A549 treated with dexamethasone at 1 μM for 4 hours (cell line): ENCODE measurements around the gene SPTBN4. TPM values are rescaled to one million over a fixed set of nuclear protein-coding genes. Genes with fewer than 3 reads are reported as not detected.

Experiments
- total RNA-seq: library from RNA; stranded (reverse); fragments of 200-300 nt; extraction: Qiagen RNA extraction; gene quantifications from 5 replicates; pipeline ENCODE4 v1.2.3, GENCODE V29; 2022

Gene SPTBN4
- 0.41 to 0.73 TPM (median 0.66 TPM) in 5 replicates for total RNA-seq

GRCh38 chr19:40466985-40467734 is at the start of gene SPTBN4:
Gene SPTBN4 (plus strand): TSS chr19:40467001. CDS start chr19:40472622, 5,621 bp downstream.

GRCh38 chr19:40425450-40426287 is 41.1 kb upstream of the SPTBN4 start, which contains the start of gene SERTAD1:
Gene SERTAD1 (minus strand): TSS chr19:40425992. CDS start chr19:40423546, 2,446 bp downstream.

GRCh38 chr19:40444000-40444824 is 22.6 kb upstream of the SPTBN4 start, which contains the start of gene SERTAD3:
Gene SERTAD3 (minus strand): TSS chr19:40444335. CDS start chr19:40442080, 2,255 bp downstream.

GRCh38 chr19:40465557-40466218 is 1.1 kb upstream of the SPTBN4 start, which contains the start of gene BLVRB:
Gene BLVRB (minus strand): TSS chr19:40465745. CDS start chr19:40465688, 57 bp downstream.

GRCh38 chr19:40576585-40577451 is 110.0 kb downstream of the SPTBN4 start, which contains the start of gene SHKBP1:
Gene SHKBP1 (plus strand): TSS chr19:40576873. CDS start chr19:40576900, 27 bp downstream.

GRCh38 chr19:40601134-40601974 is 134.6 kb downstream of the SPTBN4 start, which contains the start of gene LTBP4:
Gene LTBP4 (plus strand): TSS chr19:40601369. CDS start chr19:40601388, 19 bp downstream.

Other genes starting within 250 kb of the SPTBN4 start
- gene TTC9B, start 248.6 kb upstream of the SPTBN4 start, total RNA-seq: 0.25 to 0.54 TPM (median 0.32 TPM) in 5 replicates
- gene CCNP, start 240.3 kb upstream of the SPTBN4 start, total RNA-seq: 0.11 to 0.41 TPM (median 0.25 TPM) in 5 replicates
- gene AKT2, start 181.7 kb upstream of the SPTBN4 start, total RNA-seq: 113 to 203 TPM (median 198 TPM) in 5 replicates
- 23.8 to 33.1 TPM (median 31.5 TPM) in 5 replicates for gene C19orf47, start 118.6 kb upstream of the SPTBN4 start, total RNA-seq
- 245 to 279 TPM (median 256 TPM) in 5 replicates for gene PLD3, start 118.3 kb upstream of the SPTBN4 start, total RNA-seq
- 0.16 to 0.39 TPM (median 0.35 TPM) in 5 replicates for gene HIPK4, start 76.8 kb upstream of the SPTBN4 start, total RNA-seq
- 1.2 to 1.3 TPM (median 1.3 TPM) in 5 replicates for gene PRX, start 53.6 kb upstream of the SPTBN4 start, total RNA-seq
- 24.4 to 31.9 TPM (median 26.1 TPM) in 5 replicates for gene SERTAD1, start 41.0 kb upstream of the SPTBN4 start, total RNA-seq
- 36.9 to 48.9 TPM (median 44.2 TPM) in 5 replicates for gene SERTAD3, start 22.7 kb upstream of the SPTBN4 start, total RNA-seq
- gene BLVRB, start 1.3 kb upstream of the SPTBN4 start, total RNA-seq: 242 to 310 TPM (median 270 TPM) in 5 replicates
- 93.3 to 152 TPM (median 136 TPM) in 5 replicates for gene SHKBP1, start 109.9 kb downstream of the SPTBN4 start, total RNA-seq
- gene LTBP4, start 134.4 kb downstream of the SPTBN4 start, total RNA-seq: 34.3 to 57.2 TPM (median 46.2 TPM) in 5 replicates
- gene NUMBL, start 223.7 kb downstream of the SPTBN4 start, total RNA-seq: 52.1 to 81.6 TPM (median 75.1 TPM) in 5 replicates
- gene COQ8B, start 249.9 kb downstream of the SPTBN4 start, total RNA-seq: 75.4 to 105 TPM (median 92.9 TPM) in 5 replicates